A172 (cell line): ENCODE data around the gene H6PD. TPM values are rescaled to one million over a fixed set of nuclear protein-coding genes. Genes with fewer than 3 reads are reported as not detected.

ENCODE experiments used
- DNase-seq: peaks from one replicate; pipeline ENCODE4 v3.0.0-alpha.2; 2015; ENCODE audit warnings: low spot score
- total RNA-seq: library from RNA; depleted of rRNA; stranded (reverse); fragments of >200 nt; shearing (Covaris generic); gene quantifications from 2 replicates; pipeline ENCODE4 v1.2.3, GENCODE V29; 2014; rRNA removed

H6PD gene, protein sequence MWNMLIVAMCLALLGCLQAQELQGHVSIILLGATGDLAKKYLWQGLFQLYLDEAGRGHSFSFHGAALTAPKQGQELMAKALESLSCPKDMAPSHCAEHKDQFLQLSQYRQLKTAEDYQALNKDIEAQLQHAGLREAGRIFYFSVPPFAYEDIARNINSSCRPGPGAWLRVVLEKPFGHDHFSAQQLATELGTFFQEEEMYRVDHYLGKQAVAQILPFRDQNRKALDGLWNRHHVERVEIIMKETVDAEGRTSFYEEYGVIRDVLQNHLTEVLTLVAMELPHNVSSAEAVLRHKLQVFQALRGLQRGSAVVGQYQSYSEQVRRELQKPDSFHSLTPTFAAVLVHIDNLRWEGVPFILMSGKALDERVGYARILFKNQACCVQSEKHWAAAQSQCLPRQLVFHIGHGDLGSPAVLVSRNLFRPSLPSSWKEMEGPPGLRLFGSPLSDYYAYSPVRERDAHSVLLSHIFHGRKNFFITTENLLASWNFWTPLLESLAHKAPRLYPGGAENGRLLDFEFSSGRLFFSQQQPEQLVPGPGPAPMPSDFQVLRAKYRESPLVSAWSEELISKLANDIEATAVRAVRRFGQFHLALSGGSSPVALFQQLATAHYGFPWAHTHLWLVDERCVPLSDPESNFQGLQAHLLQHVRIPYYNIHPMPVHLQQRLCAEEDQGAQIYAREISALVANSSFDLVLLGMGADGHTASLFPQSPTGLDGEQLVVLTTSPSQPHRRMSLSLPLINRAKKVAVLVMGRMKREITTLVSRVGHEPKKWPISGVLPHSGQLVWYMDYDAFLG
- total RNA-seq: 8.6 and 10.2 TPM in 2 replicates

DNA sequence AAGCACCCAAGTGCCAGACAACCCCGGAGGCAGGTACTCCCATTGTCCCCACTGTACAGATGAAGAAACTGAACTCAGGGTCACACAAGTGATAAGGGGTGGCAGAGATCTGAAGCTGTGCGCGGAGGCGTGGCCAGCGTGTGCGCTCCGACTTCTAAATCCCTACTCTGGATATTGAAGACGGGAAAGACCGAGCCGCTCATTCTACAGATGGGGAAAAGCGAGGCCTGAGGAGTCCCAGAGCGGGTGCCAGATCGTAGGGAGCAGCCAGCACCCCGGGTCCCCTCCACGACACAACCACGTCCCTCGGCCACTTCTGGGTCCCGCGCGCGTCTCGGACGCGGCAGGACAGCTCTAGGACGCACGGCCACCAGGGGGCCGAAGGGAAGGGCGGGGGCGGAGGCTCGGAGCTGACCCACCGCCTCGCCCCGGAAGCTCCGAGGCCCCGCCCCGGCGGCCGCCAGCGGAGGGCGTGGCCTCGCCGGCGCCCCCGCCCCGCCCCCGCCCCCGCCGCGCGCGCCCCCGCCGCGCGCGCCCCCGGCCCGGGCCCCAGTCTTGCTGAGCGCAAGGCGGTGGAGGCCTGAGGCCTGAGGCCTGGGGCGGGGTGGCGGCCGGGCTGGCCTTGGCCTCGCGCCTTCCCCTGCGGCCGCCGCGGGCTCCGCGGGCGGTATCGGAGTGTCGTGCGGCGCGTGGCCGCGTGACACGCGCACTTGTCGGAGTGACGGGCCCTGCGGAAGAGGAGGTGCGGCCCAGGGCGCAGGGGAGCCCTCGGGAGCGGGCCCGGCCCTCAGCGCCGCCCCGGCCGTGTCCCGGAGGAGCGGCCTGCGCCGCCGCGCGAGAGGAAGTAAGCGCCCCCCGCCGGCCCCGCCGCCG lies at the start of gene H6PD:
H6PD (plus strand) TSS at position 552 of the 873 bp plus-strand sequence. CDS start 10,161 bp downstream, outside the sequence.
- DNase-seq: peak; percentile 31

- no peak for DNase-seq
Measured at GRCh38 chr1:9186082-9186859, 48.3 kb upstream of the H6PD start.

- no peak for DNase-seq
Measured at GRCh38 chr1:9187004-9187403, 47.6 kb upstream of the H6PD start.

DNA sequence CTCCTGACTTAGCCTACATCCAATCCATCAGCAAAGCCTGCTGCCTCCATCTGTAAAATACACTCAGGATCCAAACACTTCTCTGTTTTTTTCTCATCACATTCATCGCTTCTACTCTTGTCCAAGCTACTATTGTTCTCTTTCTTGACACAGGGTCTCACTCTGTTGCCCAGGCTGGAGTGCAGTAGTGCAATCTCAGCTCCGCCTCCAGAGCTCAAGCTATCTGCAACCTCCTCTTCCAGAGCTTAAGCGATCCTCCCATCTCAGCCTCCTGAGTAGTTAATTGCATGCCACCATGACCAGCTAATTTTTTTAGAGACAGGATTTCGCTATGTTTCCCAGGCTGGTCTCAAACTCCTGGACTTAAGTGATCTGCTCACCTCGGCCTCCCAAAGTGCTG lies 44.3 kb upstream of the H6PD start:
- DNase-seq: no peak

DNA sequence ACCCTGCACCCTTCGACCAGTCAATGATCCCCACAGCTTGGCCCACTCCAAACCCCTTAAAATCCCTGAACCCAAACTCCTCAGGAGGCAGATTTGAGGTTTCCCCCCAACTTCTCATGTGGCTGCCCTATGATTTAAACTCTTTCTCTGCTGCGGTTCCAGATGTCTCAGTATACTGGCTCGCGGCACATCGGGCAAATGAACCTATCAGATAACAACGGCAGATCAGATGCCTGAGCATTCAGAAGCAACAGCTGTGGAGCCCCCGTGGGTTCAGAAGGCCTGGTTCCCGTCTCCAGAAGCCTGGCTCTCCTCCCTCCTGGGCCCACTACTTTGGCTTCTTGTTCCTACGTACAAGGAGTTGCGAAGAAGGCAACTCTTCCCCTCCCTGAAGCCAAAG lies 43.3 kb upstream of the H6PD start:
- no peak for DNase-seq

GRCh38 chr1:9192578-9193232 lies 41.9 kb upstream of the H6PD start:
- no peak for DNase-seq

DNA sequence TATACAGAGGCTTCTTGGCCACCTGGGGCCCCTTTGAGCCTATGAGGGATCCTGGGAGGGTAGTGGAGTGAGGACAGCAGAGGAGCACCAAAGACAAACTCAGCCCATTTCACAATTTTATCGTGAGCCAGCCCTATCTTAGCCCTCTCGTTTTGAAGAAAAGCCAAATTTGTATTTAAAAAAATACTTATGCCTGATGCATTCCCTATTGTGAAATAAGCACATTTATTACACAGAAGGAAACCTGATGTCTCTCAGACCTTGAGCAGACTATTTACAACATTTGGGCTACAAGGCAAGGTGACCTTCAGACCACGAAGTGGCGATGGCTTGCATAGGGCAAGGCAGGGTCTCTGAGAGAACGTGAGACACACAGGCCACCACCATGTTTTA lies 41.3 kb upstream of the H6PD start:
- no peak for DNase-seq

DNA sequence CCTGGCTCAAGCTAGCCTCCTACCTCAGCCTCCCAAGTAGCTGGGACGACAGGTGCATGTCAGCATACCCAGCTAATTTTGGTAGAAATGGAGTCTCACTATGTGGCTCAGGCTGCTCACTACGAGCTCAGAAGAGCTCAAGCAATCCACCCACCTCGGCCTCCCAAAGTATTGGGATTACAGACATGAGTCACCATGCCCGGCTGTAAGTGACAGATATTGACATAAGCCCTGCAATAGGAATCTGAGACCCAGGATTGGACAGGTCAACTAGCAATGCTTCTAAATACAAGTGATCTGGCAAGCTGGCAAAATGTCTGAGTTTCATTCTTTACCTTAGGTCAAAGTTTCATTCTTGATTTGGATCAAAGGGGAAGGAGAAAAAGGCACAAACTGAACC lies 40.5 kb upstream of the H6PD start:
- DNase-seq: no peak

GRCh38 chr1:9195651-9196050 lies 38.9 kb upstream of the H6PD start:
- no peak for DNase-seq

- DNase-seq: peak; percentile 72
Measured at GRCh38 chr1:9196129-9197040, 38.2 kb upstream of the H6PD start.

DNA sequence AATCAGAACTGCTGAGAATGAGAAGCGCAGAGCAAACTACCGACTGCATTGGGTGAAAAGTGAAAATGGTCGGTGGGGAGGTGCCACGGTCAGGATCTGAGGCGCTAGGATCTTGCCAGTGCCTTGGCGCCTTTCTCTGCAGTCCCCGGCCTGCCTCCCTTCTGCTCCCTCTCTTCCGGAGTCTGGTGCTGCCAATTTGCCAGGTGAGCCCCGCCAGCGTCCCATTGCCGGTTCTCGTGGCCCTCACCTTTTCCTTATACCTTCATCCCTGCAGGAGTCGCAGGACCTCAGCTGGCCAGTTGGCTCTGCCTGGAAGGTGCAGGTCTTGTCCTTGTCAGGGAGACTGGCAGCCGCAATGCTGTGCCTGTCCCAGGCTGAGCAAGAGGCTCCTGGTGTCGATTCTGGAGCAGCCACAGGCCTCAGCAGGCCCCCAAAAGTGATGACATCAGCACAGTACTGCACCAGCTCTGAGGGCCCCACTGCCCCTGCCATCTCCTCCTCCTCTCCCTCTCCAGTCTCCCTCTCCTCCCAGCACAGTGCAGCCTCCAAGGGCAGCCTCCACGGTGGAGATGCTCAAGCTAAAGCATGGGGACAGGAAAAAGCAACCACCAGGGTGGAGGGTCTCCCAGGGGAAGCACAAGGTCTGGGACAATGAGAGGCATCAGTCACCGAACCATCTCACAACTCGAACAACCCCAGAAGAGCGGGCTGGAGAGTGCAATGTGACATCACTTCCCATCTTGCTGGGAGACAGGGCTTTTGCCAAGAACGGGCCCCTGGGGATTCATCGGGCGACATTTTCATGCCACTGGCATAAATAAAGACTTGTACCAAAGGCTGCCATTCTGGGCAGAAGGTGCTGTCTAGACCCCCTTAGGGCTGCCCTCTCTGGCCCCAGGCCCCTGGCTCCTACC lies 37.1 kb upstream of the H6PD start:
- no peak for DNase-seq

GRCh38 chr1:9198538-9199361 lies 35.8 kb upstream of the H6PD start:
- DNase-seq: no peak

- DNase-seq: no peak
Measured at GRCh38 chr1:9200441-9200840, 34.1 kb upstream of the H6PD start.

GRCh38 chr1:9201401-9202239 lies 33.0 kb upstream of the H6PD start:
- DNase-seq: peak; percentile 11

GRCh38 chr1:9202240-9202870 lies 32.2 kb upstream of the H6PD start:
- no peak for DNase-seq

DNA sequence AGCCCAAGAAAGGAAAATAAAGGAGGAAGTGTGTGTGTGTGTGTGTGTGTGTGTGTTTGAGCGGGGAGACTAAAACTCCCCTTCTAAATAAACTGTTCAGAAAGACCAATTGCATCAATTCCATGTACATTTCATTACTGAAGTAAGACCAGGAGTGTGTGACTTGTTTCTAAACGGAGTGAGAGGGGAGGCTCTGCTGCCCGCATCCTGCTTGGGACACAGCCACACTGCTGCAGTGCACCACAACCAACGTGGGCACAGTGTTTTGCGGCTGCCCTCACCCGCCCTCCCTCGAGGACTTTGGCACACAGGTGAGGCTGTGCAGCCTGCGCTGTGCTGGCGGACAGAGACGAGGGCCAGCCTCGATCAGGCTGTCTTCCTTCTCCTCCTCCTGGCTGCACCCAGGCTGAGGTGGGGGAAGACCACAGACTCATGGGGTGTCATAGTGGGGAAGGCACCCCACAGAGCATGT lies 31.0 kb upstream of the H6PD start:
- no peak for DNase-seq
